Ishikawa (cell line): ENCODE results near the gene DGKZ.

ENCODE experiments used
- CEBPB ChIP-seq: IDR thresholded peaks from 2 replicates; pipeline ENCODE4 v1.6.1; 2012
- CREB1 ChIP-seq: IDR thresholded peaks from 2 replicates; pipeline ENCODE4 v1.6.1; 2012; ENCODE audit warnings: low read depth
- EGR1 ChIP-seq: IDR thresholded peaks from 2 replicates; pipeline ENCODE4 v1.6.1; 2012
- EP300 ChIP-seq: IDR thresholded peaks from 2 replicates; pipeline ENCODE4 v1.6.1; 2012; ENCODE audit warnings: borderline replicate concordance
- RAD21 ChIP-seq: IDR thresholded peaks from 2 replicates; pipeline ENCODE4 v1.6.1; 2012; ENCODE audit warnings: low read depth
- TAF1 ChIP-seq: IDR thresholded peaks from 2 replicates; pipeline ENCODE4 v1.6.1; 2012; ENCODE audit warnings: low read depth, mild to moderate bottlenecking
- TCF12 ChIP-seq: IDR thresholded peaks from 2 replicates; pipeline ENCODE4 v1.6.1; 2012; ENCODE audit warnings: low read depth
- TEAD4 ChIP-seq: IDR thresholded peaks from 2 replicates; pipeline ENCODE4 v1.6.1; 2012
- YY1 ChIP-seq: IDR thresholded peaks from 2 replicates; pipeline ENCODE4 v1.6.1; 2012; ENCODE audit warnings: low read depth
- ZBTB7A ChIP-seq: IDR thresholded peaks from 2 replicates; pipeline ENCODE4 v1.6.1; 2012; ENCODE audit warnings: low read depth
- TF ChIP-seq, protein P1 (sequence below): IDR thresholded peaks from 2 replicates; pipeline ENCODE4 v1.6.1; 2012

- TF ChIP-seq EP300 (no peak), TEAD4 (no peak), EGR1 (no peak), YY1 (no peak), CEBPB (no peak), ZBTB7A (no peak), TAF1 (no peak), TCF12 (no peak), RAD21 (no peak), CREB1 (no peak)
- TF ChIP-seq, protein P1, sequence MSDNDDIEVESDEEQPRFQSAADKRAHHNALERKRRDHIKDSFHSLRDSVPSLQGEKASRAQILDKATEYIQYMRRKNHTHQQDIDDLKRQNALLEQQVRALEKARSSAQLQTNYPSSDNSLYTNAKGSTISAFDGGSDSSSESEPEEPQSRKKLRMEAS = no peak
Observed at GRCh38 chr11:46377290-46377689, 30.0 kb downstream of the DGKZ start.
